PC-3 (cell line): ENCODE results near the gene DAPL1.

Source experiments
- CTCF ChIP-seq: fragments of 300-600 bp; sonication (generic); conservative IDR thresholded peaks from 2 replicates; pipeline ENCODE4 v1.5.1; 2017; ENCODE audit warnings: antibody characterized with exemption, low read depth, mild to moderate bottlenecking, low read length
- EZH2 ChIP-seq: fragments of 300-600 bp; sonication (generic); IDR thresholded peaks from one replicate; pipeline ENCODE4 v1.6.1; 2017; ENCODE audit warnings: antibody characterized with exemption, mild to moderate bottlenecking, low read length; ENCODE audit not compliant: unreplicated experiment

DNA sequence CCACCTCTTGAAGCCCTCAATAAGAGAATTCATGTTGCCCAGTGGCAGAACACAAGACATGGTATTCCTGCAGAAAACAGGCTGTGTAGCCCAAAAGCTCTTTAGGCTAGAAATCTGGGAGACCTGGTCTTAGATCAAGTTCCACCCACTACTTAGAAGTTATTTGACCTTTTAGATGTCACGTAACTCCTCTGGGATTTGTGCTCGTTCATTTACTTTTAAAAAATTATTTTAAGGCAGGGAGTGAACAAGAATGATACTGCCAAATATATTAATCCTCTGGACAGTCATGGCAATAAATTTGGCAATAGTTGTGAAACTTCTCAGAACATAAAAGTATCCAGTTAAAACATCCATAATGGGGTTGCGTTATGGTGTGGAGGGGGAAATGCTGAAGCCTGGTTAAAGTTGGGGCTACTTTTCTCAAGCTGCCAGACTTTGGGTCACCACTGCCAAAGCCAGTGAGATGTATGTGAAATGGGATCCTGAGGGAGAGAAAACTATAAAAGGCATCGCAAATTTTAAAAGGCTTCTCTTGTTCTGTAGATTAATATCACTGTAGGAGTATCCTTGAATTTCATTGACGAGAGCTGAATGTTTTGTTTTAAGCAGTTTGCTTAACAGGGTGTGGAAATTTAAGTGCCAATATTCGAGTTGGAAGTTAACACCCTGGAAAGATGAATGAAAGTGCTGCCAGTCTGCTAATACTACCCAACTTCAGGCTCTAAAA lies 15.8 kb downstream of the DAPL1 start:
- no peak for TF ChIP-seq CTCF
- TF ChIP-seq EZH2: no peak
